ENCODE measurements around the gene XXYLT1. TPM values are rescaled to one million over a fixed set of nuclear protein-coding genes. Genes with fewer than 3 reads are reported as not detected.

XXYLT1 gene
- total RNA-seq, 1 donor from 2014 or later, result 8.9 TPM

GRCh38 chr3:195249057-195249770 lies 21.7 kb downstream of the XXYLT1 start:
- no peak for TF ChIP-seq CTCF (IDR thresholded peaks at IDR 0.05)
- DNase-seq (peak; percentile 16), ATAC-seq (no peak)
- Histone ChIP-seq H3K36me3 (no peaks in the 10 kb centered on the region), H3K27me3 (ENCODE audit: low read depth) (no peaks in the 10 kb centered on the region), H3K9me3 (no peaks in the 10 kb centered on the region), H3K4me1 (no peaks in the 10 kb centered on the region), H3K27ac (no peak overlapping the region), H3K4me3 (no peak overlapping the region)
- intact Hi-C loops (cut with DNase I), result no loop called here

DNA sequence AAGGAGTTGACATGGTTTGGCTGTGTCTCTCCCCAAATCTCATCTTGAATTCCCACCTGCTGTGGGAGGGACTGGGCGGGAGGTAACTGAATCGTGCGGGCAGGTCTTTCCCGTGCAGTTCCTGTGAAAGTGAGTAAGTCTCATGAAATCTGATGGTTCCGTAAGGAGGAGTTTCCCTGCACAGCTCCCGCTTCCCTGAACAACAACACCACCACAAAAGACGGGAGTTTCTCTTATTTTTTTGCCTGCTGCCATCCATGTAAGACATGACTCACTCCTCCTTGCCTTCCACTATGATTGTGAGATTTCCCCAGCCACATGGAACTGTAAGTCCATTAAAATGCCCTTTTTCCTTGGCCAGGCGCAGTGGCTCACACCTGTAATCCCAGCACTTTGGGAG lies 22.7 kb downstream of the XXYLT1 start:
- no peak overlapping the region for H3K4me3 ChIP-seq
- intact Hi-C loops (cut with DNase I), result no loop called here
- no peaks in the 10 kb centered on the region for H3K36me3 ChIP-seq
- ATAC-seq (no peak), DNase-seq (no peak)
- H3K9me3 ChIP-seq, result no peaks in the 10 kb centered on the region
- H3K27ac ChIP-seq, result no peak overlapping the region
- no peaks in the 10 kb centered on the region for H3K4me1 ChIP-seq
- no peaks in the 10 kb centered on the region for H3K27me3 ChIP-seq (ENCODE audit: low read depth)
- no peak for TF ChIP-seq CTCF (IDR thresholded peaks at IDR 0.05)

DNA sequence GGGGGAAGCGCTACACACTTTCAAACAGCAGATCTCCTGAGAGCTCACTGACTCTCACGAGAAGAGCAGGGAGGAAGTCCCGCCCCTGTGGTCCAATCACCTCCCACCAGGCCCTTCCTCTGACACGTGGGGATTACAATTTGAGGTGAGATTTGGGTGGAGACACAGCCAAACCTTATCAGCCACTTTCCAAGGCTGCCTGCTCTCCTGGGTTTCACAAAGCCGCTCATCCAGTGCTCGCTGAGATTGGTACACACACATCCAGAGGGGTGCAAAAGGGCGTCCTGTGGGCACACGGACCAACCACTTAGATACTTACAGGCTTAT lies 23.1 kb downstream of the XXYLT1 start:
- intact Hi-C loops (cut with DNase I), result no loop called here

DNA sequence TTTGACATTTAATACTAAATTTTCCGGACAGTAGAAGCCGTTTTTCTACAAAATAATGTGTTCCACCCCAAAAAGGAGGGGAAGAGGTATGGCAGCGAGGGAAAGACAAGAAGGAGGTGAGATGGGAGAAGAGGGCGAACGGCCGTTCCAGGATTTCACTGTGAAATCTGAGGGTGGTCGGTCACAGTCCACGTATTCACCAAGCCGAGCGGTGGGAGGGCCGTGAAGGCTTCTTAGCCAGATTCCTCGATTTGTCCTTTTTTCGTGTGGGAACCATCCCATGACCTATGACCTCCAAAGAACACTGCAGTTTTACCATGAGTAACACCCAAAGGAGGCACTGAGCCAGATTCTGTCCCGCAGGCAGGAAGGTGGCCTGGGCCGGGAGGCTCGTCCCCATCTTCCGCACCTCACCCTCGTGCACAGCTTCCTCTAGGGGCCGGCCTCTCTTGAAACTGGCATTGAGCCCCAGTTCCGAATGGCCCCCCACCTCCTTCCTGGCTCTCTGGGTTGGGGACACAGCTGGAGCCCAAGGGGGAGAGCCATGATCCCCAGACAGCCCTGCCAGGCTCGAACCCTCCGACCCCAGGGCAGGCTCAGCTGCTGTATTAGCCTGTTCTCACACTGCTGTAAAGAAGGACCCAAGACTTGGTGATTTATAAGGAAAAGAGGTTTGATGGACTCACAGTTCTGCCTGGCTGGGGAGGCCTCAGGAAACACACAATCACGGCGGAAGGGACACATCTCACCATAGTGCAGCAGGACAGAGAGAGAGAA lies 23.7 kb downstream of the XXYLT1 start:
- no peaks in the 10 kb centered on the region for H3K27me3 ChIP-seq (ENCODE audit: low read depth)
- peak; percentile 21 for DNase-seq
- intact Hi-C loops (cut with DNase I), result no loop called here
- H3K36me3 ChIP-seq, result no peaks in the 10 kb centered on the region
- no peak overlapping the region for H3K4me3 ChIP-seq
- no peak for TF ChIP-seq CTCF (IDR thresholded peaks at IDR 0.05)
- no peaks in the 10 kb centered on the region for H3K9me3 ChIP-seq
- no peaks in the 10 kb centered on the region for H3K4me1 ChIP-seq
- H3K27ac ChIP-seq, result no peak overlapping the region
- ATAC-seq, result no peak

More for the DNA sequence above, 23.1 kb downstream of the XXYLT1 start:
- H3K9me3 ChIP-seq, result no peaks in the 10 kb centered on the region
- no peak for ATAC-seq
- no peaks in the 10 kb centered on the region for H3K4me1 ChIP-seq
- H3K27me3 ChIP-seq (ENCODE audit: low read depth), result no peaks in the 10 kb centered on the region
- TF ChIP-seq CTCF (IDR thresholded peaks at IDR 0.05), result no peak
- H3K4me3 ChIP-seq, result no peak overlapping the region
- H3K36me3 ChIP-seq, result no peaks in the 10 kb centered on the region
- DNase-seq, result peak; percentile 24
- H3K27ac ChIP-seq, result no peak overlapping the region

DNA sequence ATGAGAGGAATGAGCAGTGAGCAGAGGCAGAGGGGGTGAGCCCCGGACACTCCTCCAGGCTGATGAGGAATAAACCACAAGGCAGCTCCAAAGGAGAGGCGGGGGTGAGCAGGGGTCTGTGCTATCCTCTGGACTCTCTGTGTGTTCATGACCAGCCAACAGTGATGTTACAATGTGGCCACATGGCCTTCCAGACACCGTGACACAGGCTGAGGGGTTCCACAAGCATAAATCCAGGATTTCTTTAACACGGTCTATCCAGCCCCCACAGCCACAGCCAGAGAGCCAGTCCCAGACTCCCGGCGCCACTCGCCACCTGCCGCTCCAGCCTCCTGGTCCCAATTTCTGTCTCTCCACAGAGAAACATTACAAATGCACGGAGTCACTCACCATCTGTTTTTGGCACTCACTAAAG lies 24.4 kb downstream of the XXYLT1 start:
- H3K4me1 ChIP-seq, result no peaks in the 10 kb centered on the region
- no peaks in the 10 kb centered on the region for H3K27me3 ChIP-seq (ENCODE audit: low read depth)
- TF ChIP-seq CTCF (IDR thresholded peaks at IDR 0.05), result no peak
- peak; percentile 11 for DNase-seq
- H3K9me3 ChIP-seq, result no peaks in the 10 kb centered on the region
- H3K36me3 ChIP-seq, result no peaks in the 10 kb centered on the region
- no peak overlapping the region for H3K4me3 ChIP-seq
- H3K27ac ChIP-seq, result no peak overlapping the region
- intact Hi-C loops (cut with DNase I), result no loop called here
- ATAC-seq, result no peak
